GM12875 (cell line): Measurements from ENCODE around the gene IGFLR1.
"Not testable (repeated sequence)": the region's sequence is repeated elsewhere in the genome, so short reads cannot be mapped to it uniquely, and the experiment has no call there.

Source experiments
- H3K4me3 ChIP-seq: one replicate; pipeline ENCODE4 v1.5.1; 2011; ENCODE audit warnings: low read depth, low read length, control low read depth
- CTCF ChIP-seq: IDR thresholded peaks from 2 replicates; pipeline ENCODE4 v1.5.1; 2011; ENCODE audit warnings: low read depth, mild to moderate bottlenecking, control low read depth, inconsistent platforms, low read length, moderate library complexity, borderline replicate concordance; ENCODE audit not compliant: insufficient read depth

The IGFLR1 gene

GRCh38 chr19:35729021-35729420, 13.2 kb downstream of the IGFLR1 start:
- TF ChIP-seq CTCF = no peak
- no peak overlapping the region for H3K4me3 ChIP-seq

GRCh38 chr19:35727956-35728706, 14.1 kb downstream of the IGFLR1 start:
- no peak for TF ChIP-seq CTCF
- no peak overlapping the region for H3K4me3 ChIP-seq

- no peak overlapping the region for H3K4me3 ChIP-seq
- no peak for TF ChIP-seq CTCF
Measured at GRCh38 chr19:35727053-35727955, 14.9 kb downstream of the IGFLR1 start.

- H3K4me3 ChIP-seq = no peak overlapping the region
- TF ChIP-seq CTCF = no peak
Measured at GRCh38 chr19:35725216-35725861, 16.9 kb downstream of the IGFLR1 start.

GRCh38 chr19:35724560-35724959, 17.7 kb downstream of the IGFLR1 start:
- no peak overlapping the region for H3K4me3 ChIP-seq
- TF ChIP-seq CTCF = no peak

- not testable (repeated sequence) for H3K4me3 ChIP-seq
Measured at GRCh38 chr19:35724132-35724531, 18.1 kb downstream of the IGFLR1 start.

- TF ChIP-seq CTCF = no peak
Measured at GRCh38 chr19:35723671-35724070, 18.6 kb downstream of the IGFLR1 start.

More at GRCh38 chr19:35723671-35724070, 18.6 kb downstream of the IGFLR1 start:
- H3K4me3 ChIP-seq = no peak overlapping the region
